ENCODE data around the gene PARL.

DNA sequence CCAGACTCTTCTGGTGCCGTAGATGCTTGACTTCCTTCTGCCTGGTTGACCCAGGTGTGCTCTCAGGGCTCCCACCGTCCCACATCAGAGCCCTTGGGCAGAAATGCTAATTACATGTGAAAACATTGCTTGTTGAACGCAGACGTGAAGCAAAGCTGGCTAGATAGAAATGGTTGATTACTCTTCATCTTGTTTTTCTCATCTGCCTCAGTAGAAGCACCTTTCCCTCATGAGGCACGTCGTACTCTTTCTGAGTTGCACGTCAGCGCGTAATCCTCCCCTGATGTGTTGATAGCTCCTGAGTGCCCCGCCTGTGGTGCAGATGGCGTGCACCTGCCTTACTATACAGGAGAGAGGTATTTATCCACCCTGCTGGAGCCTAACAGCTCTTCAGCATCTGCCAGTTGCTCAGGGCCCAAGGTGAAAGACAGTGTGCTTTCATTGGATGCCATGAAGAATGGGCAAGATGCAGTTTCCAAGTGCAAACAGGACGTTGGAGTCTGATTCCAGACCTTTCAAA, 77.4 kb downstream of the PARL start:
- TF ChIP-seq, protein P1, sequence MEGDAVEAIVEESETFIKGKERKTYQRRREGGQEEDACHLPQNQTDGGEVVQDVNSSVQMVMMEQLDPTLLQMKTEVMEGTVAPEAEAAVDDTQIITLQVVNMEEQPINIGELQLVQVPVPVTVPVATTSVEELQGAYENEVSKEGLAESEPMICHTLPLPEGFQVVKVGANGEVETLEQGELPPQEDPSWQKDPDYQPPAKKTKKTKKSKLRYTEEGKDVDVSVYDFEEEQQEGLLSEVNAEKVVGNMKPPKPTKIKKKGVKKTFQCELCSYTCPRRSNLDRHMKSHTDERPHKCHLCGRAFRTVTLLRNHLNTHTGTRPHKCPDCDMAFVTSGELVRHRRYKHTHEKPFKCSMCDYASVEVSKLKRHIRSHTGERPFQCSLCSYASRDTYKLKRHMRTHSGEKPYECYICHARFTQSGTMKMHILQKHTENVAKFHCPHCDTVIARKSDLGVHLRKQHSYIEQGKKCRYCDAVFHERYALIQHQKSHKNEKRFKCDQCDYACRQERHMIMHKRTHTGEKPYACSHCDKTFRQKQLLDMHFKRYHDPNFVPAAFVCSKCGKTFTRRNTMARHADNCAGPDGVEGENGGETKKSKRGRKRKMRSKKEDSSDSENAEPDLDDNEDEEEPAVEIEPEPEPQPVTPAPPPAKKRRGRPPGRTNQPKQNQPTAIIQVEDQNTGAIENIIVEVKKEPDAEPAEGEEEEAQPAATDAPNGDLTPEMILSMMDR (IDR thresholded peaks at IDR 0.05), result no peak
- no peak for TF ChIP-seq POLR2AphosphoS5 (IDR thresholded peaks at IDR 0.05; ENCODE audit: insufficient read depth in 1 of 2, low read depth in 1 of 2)
